T-helper 2 cell (primary cell): ENCODE measurements around the gene UBAP2L.
"Not testable (repeated sequence)": the region's sequence is repeated elsewhere in the genome, so short reads cannot be mapped to it uniquely, and the experiment has no call there.

Experiments used
- DNase-seq, 5 experiments: peaks; one replicate each; pipeline versions ENCODE4 v3.0.0 to v3.0.0-alpha.2; 2012 to 2022

UBAP2L gene

DNA sequence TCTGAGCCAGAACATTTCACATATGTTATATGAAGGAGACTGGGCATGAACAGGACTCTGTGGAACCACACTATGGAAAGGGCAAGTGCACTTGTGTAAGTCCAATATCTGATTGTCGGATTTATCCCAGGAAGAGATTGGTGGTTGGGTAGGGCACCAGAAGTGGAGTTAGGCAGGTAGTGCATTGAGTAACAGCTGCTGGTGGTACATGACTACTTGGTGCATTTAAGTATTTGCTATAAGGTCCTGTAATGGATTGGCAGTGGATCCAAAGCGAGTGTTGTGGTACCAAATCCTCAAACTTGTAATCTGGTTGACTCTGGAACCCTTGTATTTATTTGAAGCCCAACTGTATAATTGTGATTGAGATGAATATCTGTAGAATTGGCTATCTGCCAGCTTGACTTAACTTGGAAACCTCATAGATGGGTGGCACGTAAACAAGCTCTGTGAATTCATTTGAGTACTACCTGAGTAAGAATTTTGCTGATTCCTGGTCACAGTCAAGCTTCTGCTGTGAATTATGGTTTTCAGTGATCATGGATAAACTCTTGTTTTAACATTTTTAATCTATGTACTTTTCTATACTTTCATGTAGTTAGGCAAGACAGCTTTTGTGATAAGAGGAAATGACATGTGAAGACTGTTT is 21.1 kb downstream of the UBAP2L start:
- peak in 1 of 5 experiments; percentile 84 for DNase-seq

GRCh38 chr1:154253671-154254070 is 32.9 kb downstream of the UBAP2L start:
- no peak for DNase-seq

DNA sequence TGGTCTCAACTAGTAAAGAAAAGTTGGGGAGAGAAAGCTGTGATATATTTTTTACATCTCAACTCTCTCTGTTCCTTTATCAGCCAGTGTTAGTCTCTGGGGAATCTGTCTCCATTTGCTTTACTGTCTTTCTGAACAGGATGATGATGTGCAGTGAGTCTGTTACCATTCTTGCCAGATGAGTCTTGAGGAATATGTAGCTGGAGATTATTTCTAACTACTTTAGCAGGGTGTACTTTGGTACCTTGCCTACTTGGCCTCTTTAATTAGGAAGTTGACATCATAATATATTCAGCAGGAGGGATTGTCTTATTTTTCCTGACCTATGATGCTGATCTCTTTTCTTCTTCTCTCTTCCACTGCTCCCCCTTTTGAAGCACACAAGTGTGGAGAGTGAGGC is 35.9 kb downstream of the UBAP2L start:
- DNase-seq, result no peak

GRCh38 chr1:154258784-154259183 is 38.0 kb downstream of the UBAP2L start:
- DNase-seq, result no peak

DNA sequence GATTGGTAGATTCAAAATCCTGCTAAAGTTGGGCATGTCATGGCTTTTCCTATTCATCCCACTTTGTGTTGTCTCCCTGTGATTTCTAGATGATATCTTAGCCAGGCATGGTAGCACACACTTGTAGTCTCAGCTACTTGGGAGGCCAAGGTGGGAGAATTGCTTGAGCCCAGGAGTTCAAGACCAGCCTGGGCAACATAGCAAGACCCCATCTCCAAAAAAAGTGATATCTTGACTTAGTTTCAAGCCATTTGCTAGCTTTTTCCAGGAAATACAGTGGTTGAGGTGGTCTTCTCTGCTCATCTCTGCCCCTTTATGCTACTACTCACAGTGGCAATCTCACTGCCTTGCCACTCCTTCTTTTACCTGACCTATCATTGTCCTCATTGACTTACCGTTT is 39.4 kb downstream of the UBAP2L start:
- DNase-seq, result no peak

DNA sequence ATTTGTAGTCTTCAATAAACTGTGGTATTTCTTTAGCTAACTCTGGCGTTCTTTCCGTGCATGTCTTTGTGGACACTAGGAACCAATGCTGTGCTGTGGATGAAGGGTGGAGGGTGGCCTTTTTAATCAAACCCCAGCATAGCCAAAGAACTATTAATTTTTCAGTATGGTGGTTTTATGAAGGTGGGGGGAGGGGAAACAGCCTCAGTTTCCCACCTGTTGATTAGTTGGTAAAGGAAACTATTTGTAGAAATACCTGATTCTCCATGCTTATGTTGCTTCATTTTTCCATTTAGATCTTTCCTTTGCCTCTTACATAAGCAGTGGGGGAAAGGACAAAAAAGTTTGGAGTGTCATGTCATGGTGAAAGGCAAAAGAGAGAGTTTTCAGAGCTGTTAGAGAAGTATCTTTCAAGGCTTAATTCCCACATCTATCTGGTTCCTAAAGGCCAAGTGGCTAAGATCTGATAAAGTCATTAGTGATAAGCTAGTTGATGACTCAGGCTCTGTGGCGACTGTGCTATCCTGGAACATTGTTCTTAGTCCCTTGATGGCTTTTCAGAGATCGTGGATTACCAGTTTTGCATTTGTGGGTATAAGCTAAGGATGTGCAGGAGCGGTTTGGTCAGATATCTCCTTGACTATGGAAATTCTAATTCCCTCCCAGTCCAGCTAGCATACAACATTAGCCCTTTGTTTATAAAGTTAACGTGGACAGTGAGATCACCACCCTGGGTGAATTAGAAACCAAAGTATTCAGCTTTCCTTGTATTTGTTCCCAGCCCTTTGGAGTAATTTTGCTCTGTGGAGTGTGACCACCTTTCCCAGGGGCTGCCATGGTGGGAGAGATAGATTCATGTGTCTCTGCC is 42.9 kb downstream of the UBAP2L start:
- DNase-seq, result no peak

- DNase-seq, result no peak
Observed at GRCh38 chr1:154264454-154264853, 43.7 kb downstream of the UBAP2L start.

GRCh38 chr1:154265586-154265985 is 44.8 kb downstream of the UBAP2L start:
- peak in 2 of 5 experiments; percentile 25 to 71 for DNase-seq

GRCh38 chr1:154270833-154271232 is 50.1 kb downstream of the UBAP2L start:
- no peak for DNase-seq

GRCh38 chr1:154272217-154272998 is 51.7 kb downstream of the UBAP2L start, which contains the start of gene HAX1:
HAX1 (plus strand) TSS chr1:154272629; CDS start chr1:154272724, 95 bp downstream.
- DNase-seq, result peak; percentile 82 to 100 (median 95)

GRCh38 chr1:154272999-154273563 is 52.3 kb downstream of the UBAP2L start:
- no peak for DNase-seq

DNA sequence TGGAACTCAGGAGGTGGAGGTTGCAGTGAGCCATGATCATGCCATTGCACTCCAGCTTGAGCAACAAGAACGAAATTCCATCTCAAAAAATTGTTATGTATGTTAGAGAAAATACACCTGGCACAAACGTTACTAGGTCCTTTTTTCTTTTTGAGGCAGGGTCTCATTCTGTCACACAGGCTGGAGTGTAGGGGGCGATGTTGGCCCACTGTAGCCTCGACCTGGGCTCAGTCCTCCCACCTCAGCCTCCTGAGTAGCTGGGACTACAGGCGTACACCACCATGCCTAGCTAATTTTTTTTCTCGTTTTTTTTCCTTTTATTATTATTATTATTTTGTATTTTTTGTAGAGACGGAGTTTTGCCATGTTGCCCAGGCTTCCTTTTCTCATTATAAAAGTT is 56.0 kb downstream of the UBAP2L start:
- peak in 2 of 5 experiments; percentile 17 to 54 for DNase-seq

GRCh38 chr1:154287591-154287990 is 66.8 kb downstream of the UBAP2L start:
- not testable (repeated sequence) for DNase-seq

DNA sequence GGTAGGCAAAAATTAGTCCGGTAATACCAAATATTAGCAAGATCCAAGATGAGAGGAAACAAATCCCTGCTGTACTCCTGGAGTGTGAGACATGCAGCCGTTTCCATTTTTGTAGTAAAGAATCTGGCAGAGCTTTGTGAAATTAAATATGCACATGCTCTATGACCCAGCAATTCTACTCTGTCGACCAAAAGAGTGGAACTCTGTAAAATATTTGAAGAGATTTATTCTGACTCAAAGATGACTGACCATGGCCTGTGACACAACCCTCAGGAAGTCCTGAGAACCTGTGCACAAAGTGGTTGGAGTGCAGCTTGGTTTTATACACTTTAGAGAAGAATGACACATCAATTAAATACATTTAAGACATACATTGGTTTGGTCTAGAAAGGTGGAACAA is 67.9 kb downstream of the UBAP2L start:
- DNase-seq, result no peak

DNA sequence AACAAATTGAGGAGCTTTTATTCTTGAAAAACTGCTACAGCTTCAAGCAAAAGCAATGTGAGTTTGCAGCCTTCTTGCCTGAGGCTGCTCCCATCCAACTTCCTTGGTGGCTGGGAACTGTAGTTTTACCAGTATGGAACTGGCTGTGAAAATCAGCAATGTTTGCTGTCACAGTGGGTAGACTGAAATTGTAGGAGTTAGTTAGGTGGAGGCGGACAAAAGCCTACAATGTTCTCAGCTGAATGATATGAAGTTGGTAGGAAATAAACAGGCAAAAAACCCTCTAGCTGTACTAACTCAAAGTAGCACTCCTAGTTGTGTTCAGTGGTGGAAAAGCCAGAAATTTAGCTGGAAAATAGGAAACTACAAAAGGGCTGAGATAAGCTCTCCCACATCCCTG is 70.2 kb downstream of the UBAP2L start:
- no peak for DNase-seq

- DNase-seq, result no peak
Observed at GRCh38 chr1:154295408-154296235, 74.9 kb downstream of the UBAP2L start.

DNA sequence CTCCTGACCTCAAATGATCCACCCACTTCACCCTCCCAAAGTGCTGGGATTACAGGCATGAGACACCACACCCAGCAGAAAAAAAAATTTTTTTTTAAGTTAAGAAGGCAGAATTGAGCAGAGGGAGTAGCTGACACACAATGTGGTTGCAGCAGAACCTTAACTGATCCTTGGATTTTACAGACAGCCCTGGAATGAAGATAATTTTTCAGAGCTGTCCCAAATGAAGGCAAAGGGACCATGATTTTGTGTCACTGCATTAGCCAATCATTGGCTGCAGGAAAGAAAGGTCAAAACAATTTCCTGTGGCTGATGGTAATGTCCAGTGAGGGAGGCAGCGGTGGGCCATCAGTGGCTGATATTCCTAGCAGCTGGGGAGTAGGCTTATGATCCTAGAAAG is 80.8 kb downstream of the UBAP2L start:
- DNase-seq, result no peak

DNA sequence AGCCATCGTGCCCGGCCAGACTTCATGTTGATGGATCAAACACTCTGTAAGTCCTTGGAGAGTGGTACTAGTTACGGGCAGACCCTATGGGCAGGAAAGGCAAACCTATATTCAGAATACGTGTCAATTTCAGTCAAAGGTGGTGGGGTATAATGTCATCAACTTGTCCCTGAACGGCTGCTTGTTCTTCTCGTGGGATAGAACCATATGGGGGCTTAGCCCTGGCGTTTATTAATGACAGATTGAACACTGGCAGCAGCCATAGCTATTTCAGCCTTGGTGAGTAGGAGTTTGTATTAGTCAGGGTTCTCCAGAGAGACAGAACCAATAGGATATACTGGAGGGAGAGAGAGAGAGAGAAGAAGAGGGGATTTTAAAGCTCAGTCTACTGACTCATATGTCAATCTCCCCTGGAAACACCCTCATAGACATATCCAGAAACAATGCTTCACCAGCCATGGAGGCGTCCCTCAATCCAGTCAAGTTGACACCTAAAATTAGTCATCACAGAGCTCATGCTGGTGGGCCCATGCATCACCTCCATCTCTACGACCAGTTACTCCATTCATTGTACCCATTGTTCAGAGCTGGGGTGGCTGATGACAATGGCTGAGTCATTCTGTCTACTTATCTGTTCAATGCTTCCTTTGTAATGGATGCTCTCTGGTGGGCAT is 84.0 kb downstream of the UBAP2L start:
- peak in 2 of 5 experiments; percentile 38 to 44 for DNase-seq

DNA sequence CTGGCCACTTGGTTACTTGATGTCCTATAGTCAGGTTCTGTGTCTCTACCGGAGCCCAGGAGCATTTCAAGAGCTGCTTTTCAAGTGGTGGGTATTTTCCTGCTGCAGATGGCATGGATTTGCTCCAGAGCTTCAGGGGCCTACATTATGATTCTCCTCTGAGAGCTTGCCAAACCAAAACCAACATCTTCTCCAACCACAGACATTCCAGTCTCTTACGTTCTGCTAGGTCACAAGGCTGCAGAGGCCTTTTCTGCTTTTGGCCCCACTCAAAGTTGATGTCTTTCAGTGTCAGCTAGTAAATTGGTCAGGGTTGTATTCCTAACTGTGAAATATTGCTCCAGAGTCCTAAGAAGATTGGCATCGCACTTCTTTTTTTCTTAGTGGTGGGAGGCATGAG is 85.4 kb downstream of the UBAP2L start:
- no peak for DNase-seq

GRCh38 chr1:154307670-154308270 is 87.0 kb downstream of the UBAP2L start:
- DNase-seq, result peak in 1 of 5 experiments; percentile 64

GRCh38 chr1:154309136-154309535 is 88.4 kb downstream of the UBAP2L start:
- DNase-seq, result not testable (repeated sequence)
